ENCODE data around the gene KLHL22. TPM values are rescaled to one million over a fixed set of nuclear protein-coding genes. Genes with fewer than 3 reads are reported as not detected.
"Not testable (repeated sequence)": the region's sequence is repeated elsewhere in the genome, so short reads cannot be mapped to it uniquely, and the experiment has no call there.

KLHL22 gene
- total and polyA plus RNA-seq, 9 donors, result 31.3 to 39.9 (median 35.7) TPM

GRCh38 chr22:20487715-20488114 is 7.9 kb downstream of the KLHL22 start:
- no peaks in the 10 kb centered on the region for H3K9me3 ChIP-seq (replicated peaks; ENCODE audit: control insufficient read depth, low read depth, low read length)
- H3K4me1 ChIP-seq (ENCODE audit: control insufficient read depth, insufficient read depth, low read length), result no peaks in the 10 kb centered on the region
- H3K4me3 ChIP-seq (ENCODE audit: low read length), result no peak overlapping the region
- H3K27ac ChIP-seq (ENCODE audit: low read length), result no peak overlapping the region
- no peaks in the 10 kb centered on the region for H3K27me3 ChIP-seq (ENCODE audit: control insufficient read depth, insufficient read depth, low read length)
- WGBS (ENCODE audit: insufficient coverage), result 100% methylated on average over 1 of the region's 2 CpGs
- H3K36me3 ChIP-seq (ENCODE audit: control insufficient read depth, insufficient read depth, low read length), result peaks cover 28% of the 10 kb centered on the region
- DNase-seq, result no peak

GRCh38 chr22:20486229-20486628 is 9.4 kb downstream of the KLHL22 start:
- no peak for DNase-seq
- Histone ChIP-seq H3K4me3 (ENCODE audit: low read length) (no peak overlapping the region), H3K9me3 (replicated peaks; ENCODE audit: control insufficient read depth, low read depth, low read length) (no peaks in the 10 kb centered on the region), H3K36me3 (ENCODE audit: control insufficient read depth, insufficient read depth, low read length) (peaks cover 37% of the 10 kb centered on the region), H3K4me1 (ENCODE audit: control insufficient read depth, insufficient read depth, low read length) (no peaks in the 10 kb centered on the region), H3K27ac (ENCODE audit: low read length) (no peak overlapping the region), H3K27me3 (ENCODE audit: control insufficient read depth, insufficient read depth, low read length) (no peaks in the 10 kb centered on the region)
- 91% methylated on average over 2 of the region's 2 CpGs for WGBS (ENCODE audit: insufficient coverage)

DNA sequence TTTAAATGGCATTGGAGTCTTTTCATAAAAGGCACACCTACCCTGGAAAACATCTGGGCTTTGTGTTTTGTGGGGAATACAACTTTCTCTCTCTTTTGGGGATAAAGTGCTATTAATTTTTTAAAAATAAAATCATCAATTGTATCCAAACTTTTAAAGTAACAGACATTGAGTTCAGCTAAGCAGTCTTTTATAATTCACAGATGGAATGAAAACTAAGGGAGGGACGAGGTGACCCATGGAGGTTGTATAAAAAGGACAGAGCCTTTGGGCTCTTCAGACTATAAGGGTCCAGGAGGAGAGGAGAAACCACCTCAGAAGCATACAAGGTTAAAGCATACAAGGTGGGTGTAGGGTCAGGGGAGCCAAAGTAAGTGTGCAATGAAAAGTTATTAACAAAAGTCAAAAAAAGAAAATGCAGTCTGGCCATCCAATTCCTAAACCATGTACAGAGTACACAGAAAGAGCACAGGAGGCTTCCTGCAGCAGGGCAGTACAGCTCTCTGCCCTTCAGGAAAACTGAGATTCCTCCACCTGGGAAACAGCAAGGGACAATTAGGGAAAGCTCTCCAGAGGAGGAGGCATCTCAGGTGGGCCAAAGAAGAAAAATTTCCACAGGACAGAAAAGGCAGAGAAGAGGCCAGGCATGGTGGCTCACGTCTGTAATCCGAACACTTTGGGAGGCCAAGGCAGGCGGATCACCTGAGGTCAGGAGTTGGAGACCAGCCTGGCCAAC is 10.5 kb downstream of the KLHL22 start:
- 68% methylated on average over 3 of the region's 4 CpGs for whole genome bisulfite sequencing (ENCODE audit: insufficient coverage)
- Histone ChIP-seq H3K27me3 (ENCODE audit: control insufficient read depth, insufficient read depth, low read length) (no peaks in the 10 kb centered on the region), H3K4me1 (ENCODE audit: control insufficient read depth, insufficient read depth, low read length) (no peaks in the 10 kb centered on the region), H3K27ac (ENCODE audit: low read length) (no peak overlapping the region), H3K36me3 (ENCODE audit: control insufficient read depth, insufficient read depth, low read length) (peaks cover 37% of the 10 kb centered on the region), H3K4me3 (ENCODE audit: low read length) (no peak overlapping the region), H3K9me3 (replicated peaks; ENCODE audit: control insufficient read depth, low read depth, low read length) (no peaks in the 10 kb centered on the region)
- no peak for DNase-seq

GRCh38 chr22:20483771-20484170 is 11.8 kb downstream of the KLHL22 start:
- H3K4me1 ChIP-seq (ENCODE audit: control insufficient read depth, insufficient read depth, low read length), result no peaks in the 10 kb centered on the region
- DNase-seq, result no peak
- H3K4me3 ChIP-seq (ENCODE audit: low read length), result no peak overlapping the region
- 96% methylated on average over 13 of the region's 14 CpGs for WGBS (ENCODE audit: insufficient coverage)
- H3K9me3 ChIP-seq (replicated peaks; ENCODE audit: control insufficient read depth, low read depth, low read length), result no peaks in the 10 kb centered on the region
- no peaks in the 10 kb centered on the region for H3K27me3 ChIP-seq (ENCODE audit: control insufficient read depth, insufficient read depth, low read length)
- peaks cover 32% of the 10 kb centered on the region for H3K36me3 ChIP-seq (ENCODE audit: control insufficient read depth, insufficient read depth, low read length)
- no peak overlapping the region for H3K27ac ChIP-seq (ENCODE audit: low read length)

DNA sequence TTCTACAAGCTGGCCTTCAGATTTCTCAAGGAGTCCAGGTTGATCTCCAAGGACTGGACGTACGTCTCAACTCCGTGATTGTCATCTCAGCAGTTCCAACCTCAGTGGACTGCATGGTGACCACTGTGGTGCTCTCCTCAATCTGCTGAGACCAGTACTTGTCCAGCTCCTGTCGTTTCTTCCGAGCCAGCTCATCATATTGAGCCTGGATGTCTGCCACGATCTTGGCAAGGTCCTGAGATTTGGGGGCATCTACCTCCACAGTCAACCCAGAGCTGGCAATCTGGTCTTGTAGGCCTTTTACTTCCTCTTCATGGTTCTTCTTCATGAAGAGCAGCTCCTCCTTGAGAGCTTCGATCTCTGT is 12.5 kb downstream of the KLHL22 start:
- H3K27ac ChIP-seq (ENCODE audit: low read length); H3K4me3 ChIP-seq (ENCODE audit: low read length); H3K9me3 ChIP-seq (replicated peaks; ENCODE audit: control insufficient read depth, low read depth, low read length); DNase-seq; H3K27me3 ChIP-seq (ENCODE audit: control insufficient read depth, insufficient read depth, low read length); H3K4me1 ChIP-seq (ENCODE audit: control insufficient read depth, insufficient read depth, low read length): not testable (repeated sequence)
- peaks cover 26% of the 10 kb centered on the region for H3K36me3 ChIP-seq (ENCODE audit: control insufficient read depth, insufficient read depth, low read length)
- WGBS (ENCODE audit: insufficient coverage), result 100% methylated on average over 7 of the region's 7 CpGs

DNA sequence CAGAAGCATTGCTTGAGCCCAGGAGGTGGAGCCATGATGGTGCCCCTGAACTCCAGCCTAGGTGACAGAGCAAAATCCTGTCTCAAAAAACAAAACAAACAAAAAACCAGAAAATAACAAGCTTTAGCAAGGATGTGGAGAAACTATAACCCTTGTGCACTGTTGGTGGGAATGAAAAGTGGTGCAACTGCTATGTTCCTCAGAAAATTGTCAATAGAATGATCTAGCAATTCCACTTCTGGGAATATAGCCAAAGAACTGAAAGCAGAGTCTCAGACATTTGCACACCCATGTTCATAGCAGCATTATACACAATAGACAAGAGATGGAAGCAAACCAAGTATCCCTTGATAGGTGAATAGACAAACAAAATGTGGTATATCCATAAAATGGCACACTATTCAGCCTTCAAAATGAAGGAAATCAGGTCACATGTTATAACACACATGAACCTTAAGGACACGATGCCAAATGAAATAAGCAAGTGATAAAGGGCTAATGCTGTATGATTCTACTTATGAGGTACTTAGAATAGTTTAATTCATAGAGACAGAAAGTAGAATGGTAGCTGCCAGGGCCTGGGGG is 15.9 kb downstream of the KLHL22 start:
- no peaks in the 10 kb centered on the region for H3K9me3 ChIP-seq (replicated peaks; ENCODE audit: control insufficient read depth, low read depth, low read length)
- WGBS (ENCODE audit: insufficient coverage), result no CpG with 5 or more reads among the region's 1 CpG
- H3K4me3 ChIP-seq (ENCODE audit: low read length), result no peak overlapping the region
- H3K36me3 ChIP-seq (ENCODE audit: control insufficient read depth, insufficient read depth, low read length), result peaks cover 18% of the 10 kb centered on the region
- DNase-seq, result no peak
- H3K27me3 ChIP-seq (ENCODE audit: control insufficient read depth, insufficient read depth, low read length), result no peaks in the 10 kb centered on the region
- no peak overlapping the region for H3K27ac ChIP-seq (ENCODE audit: low read length)
- H3K4me1 ChIP-seq (ENCODE audit: control insufficient read depth, insufficient read depth, low read length), result no peaks in the 10 kb centered on the region

- H3K4me3 ChIP-seq (ENCODE audit: low read length); H3K27ac ChIP-seq (ENCODE audit: low read length); H3K4me1 ChIP-seq (ENCODE audit: control insufficient read depth, insufficient read depth, low read length); H3K9me3 ChIP-seq (replicated peaks; ENCODE audit: control insufficient read depth, low read depth, low read length); H3K27me3 ChIP-seq (ENCODE audit: control insufficient read depth, insufficient read depth, low read length); DNase-seq; H3K36me3 ChIP-seq (ENCODE audit: control insufficient read depth, insufficient read depth, low read length): not testable (repeated sequence)
- WGBS (ENCODE audit: insufficient coverage), result no CpG with 5 or more reads among the region's 6 CpGs
These were observed 17.5 kb downstream of the KLHL22 start for GRCh38 chr22:20478059-20478458.

DNA sequence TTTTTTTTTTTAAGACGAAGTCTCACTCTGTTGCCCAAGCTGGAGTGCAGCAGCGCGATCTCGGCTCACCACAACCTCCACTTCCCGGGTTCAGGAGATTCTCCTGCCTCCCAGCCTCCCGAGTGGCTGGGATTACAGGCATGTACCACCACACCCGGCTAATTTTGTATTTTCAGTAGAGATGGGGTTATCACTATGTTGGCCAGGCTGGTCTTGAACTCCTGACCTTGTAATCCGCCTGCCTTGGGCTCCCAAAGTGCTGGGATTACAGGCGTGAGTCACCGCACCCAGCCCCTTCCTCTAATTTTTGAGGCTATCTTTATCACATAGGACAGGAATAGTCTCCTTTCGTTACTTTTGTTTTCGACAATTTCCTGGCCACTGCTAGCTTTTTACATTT is 20.0 kb downstream of the KLHL22 start:
- not testable (repeated sequence) for DNase-seq; H3K27ac ChIP-seq (ENCODE audit: low read length); H3K9me3 ChIP-seq (replicated peaks; ENCODE audit: control insufficient read depth, low read depth, low read length); H3K4me1 ChIP-seq (ENCODE audit: control insufficient read depth, insufficient read depth, low read length); H3K4me3 ChIP-seq (ENCODE audit: low read length); H3K27me3 ChIP-seq (ENCODE audit: control insufficient read depth, insufficient read depth, low read length)
- 90% methylated on average over 3 of the region's 12 CpGs for WGBS (ENCODE audit: insufficient coverage)
- peaks cover 10% of the 10 kb centered on the region for H3K36me3 ChIP-seq (ENCODE audit: control insufficient read depth, insufficient read depth, low read length)

DNA sequence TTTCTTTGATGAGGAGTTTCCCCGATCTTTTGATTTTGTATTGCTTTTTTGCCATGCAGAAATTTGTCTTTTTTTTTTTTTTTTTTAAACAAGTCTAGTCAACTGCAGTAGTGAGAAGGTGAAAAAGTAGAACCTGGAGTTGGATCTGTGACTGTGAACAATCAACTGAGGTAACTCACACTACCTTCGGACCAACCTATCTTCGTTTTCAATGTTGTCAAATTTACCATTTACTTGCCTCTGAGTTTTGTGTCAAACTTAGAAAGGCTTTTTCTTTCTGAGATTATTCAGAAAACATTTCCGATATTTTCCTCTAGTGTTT is 20.5 kb downstream of the KLHL22 start:
- Histone ChIP-seq H3K4me3 (ENCODE audit: low read length) (no peak overlapping the region), H3K27ac (ENCODE audit: low read length) (no peak overlapping the region), H3K36me3 (ENCODE audit: control insufficient read depth, insufficient read depth, low read length) (peaks cover 14% of the 10 kb centered on the region), H3K9me3 (replicated peaks; ENCODE audit: control insufficient read depth, low read depth, low read length) (no peaks in the 10 kb centered on the region), H3K27me3 (ENCODE audit: control insufficient read depth, insufficient read depth, low read length) (no peaks in the 10 kb centered on the region), H3K4me1 (ENCODE audit: control insufficient read depth, insufficient read depth, low read length) (no peaks in the 10 kb centered on the region)
- no CpG with 5 or more reads among the region's 4 CpGs for WGBS (ENCODE audit: insufficient coverage)
- no peak for DNase-seq

- 79% methylated on average over 6 of the region's 11 CpGs for WGBS (ENCODE audit: insufficient coverage)
- H3K27ac ChIP-seq (ENCODE audit: low read length), result no peak overlapping the region
- no peak overlapping the region for H3K4me3 ChIP-seq (ENCODE audit: low read length)
- peaks cover 18% of the 10 kb centered on the region for H3K4me1 ChIP-seq (ENCODE audit: control insufficient read depth, insufficient read depth, low read length)
- H3K9me3 ChIP-seq (replicated peaks; ENCODE audit: control insufficient read depth, low read depth, low read length), result no peaks in the 10 kb centered on the region
- H3K36me3 ChIP-seq (ENCODE audit: control insufficient read depth, insufficient read depth, low read length), result peaks cover 29% of the 10 kb centered on the region
- no peaks in the 10 kb centered on the region for H3K27me3 ChIP-seq (ENCODE audit: control insufficient read depth, insufficient read depth, low read length)
- no peak for DNase-seq
These were observed 22.8 kb downstream of the KLHL22 start for GRCh38 chr22:20472629-20473442.
